Psoas muscle (tissue), 8 donors: ENCODE results near the gene CTNND2. TPM values are rescaled to one million over a fixed set of nuclear protein-coding genes. Genes with fewer than 3 reads are reported as not detected.

Experiments
- ATAC-seq, 4 donors: fragments of 200-7000 bp; cut with Tn5 transposase; one replicate each; pipeline ENCODE4 v1.9.1; 2020; ENCODE audit warnings: moderate library complexity in 3 of 4, mild to moderate bottlenecking in 2 of 4
- DNase-seq, 2 donors: peaks; one replicate each; pipeline ENCODE4 v3.0.0-alpha.2; 2020
- H3K27ac ChIP-seq: fragments of 200-600 bp; one replicate; pipeline ENCODE4 v1.8.0; 2022
- H3K27me3 ChIP-seq, 3 donors: fragments of 200-600 bp in 1 of 3; one replicate each; pipeline versions ENCODE4 v1.6.1 to v1.8.0; 2013 to 2022; ENCODE audit warnings: low read length in 2 of 3, mild to moderate bottlenecking in 2 of 3, moderate library complexity in 1 of 3; ENCODE audit not compliant: insufficient read depth in 3 of 3
- H3K36me3 ChIP-seq, 2 donors: fragments of 200-600 bp in 1 of 2; one replicate each; pipeline versions ENCODE4 v1.6.1 to v1.8.0; 2013 to 2022; ENCODE audit warnings: low read depth in 1 of 2, mild to moderate bottlenecking in 1 of 2, moderate library complexity in 1 of 2; ENCODE audit not compliant: insufficient read depth in 1 of 2
- H3K4me1 ChIP-seq: fragments of 200-600 bp; one replicate; pipeline ENCODE4 v1.8.0; 2022
- H3K4me3 ChIP-seq: fragments of 200-600 bp; one replicate; pipeline ENCODE4 v1.8.0; 2022; ENCODE audit warnings: mild to moderate bottlenecking
- H3K9me3 ChIP-seq: fragments of 200-600 bp; one replicate; pipeline ENCODE4 v1.8.0; 2022
- CTCF ChIP-seq: fragments of 200-600 bp; IDR thresholded peaks from one replicate; pipeline ENCODE4 v1.8.0; 2022; ENCODE audit warnings: antibody characterized with exemption
- WGBS, 3 donors: extraction: QIAGEN DNeasy Blood & Tissue Kit; methylation state at CpG; one replicate each; pipeline versions ENCODE4 v1.1.6 to v1.1.7; 2013; 5-methylcytosine and 5-hydroxymethylcytosine counted together
- intact Hi-C, 2 donors: fragments of 100-400 bp; cut with DNase I; formaldehyde crosslinking; loops; one replicate each; pipeline versions ENCODE4 v1.11.0 to v1.14.2; 2022
- polyA plus RNA-seq, 3 donors: library from polyadenylated mRNA; stranded (reverse); fragments of 200-250 nt; gene quantifications; one replicate each; pipeline ENCODE4 v1.2.3, GENCODE V29; 2013
- total RNA-seq, 4 donors: library from RNA; stranded (reverse); fragmentation: NEBNext Ultra II Directional in 2 of 4; extraction: Animal tissue kit (Norgen Biotek cat#: 25700) in 2 of 4; gene quantifications; one replicate each; pipeline versions ENCODE4 v1.2.1 to v1.2.4, GENCODE V29; 2021 to 2023
- donor health status: healthy with polysubstance abuse.
- donor health status: DM: no; HTN: no; CAD: no; lungs with moderate emphysema.
- donor health status: Bipolar disorder and iron deficiency.
- donor health status: healthy.
- donor health status: DM: yes; HTN: yes; CAD: no.
- donor health status: DM: no; HTN: no; CAD: no.
- donor health status: DM: no; HTN: no; CAD: no.
- donor health status: DM: yes; HTN: yes; CAD: no.

The CTNND2 gene
- total and polyA plus RNA-seq, 7 donors = 0.09 to 0.14 (median 0.13) TPM; not detected in 4

GRCh38 chr5:11520241-11520930 lies 383.9 kb downstream of the CTNND2 start:
- no peak for TF ChIP-seq CTCF
- intact Hi-C loops = no loop called here
- Histone ChIP-seq H3K4me1 (no peaks in the 10 kb centered on the region), H3K9me3 (no peaks in the 10 kb centered on the region), H3K27me3 (no peaks in the 10 kb centered on the region), H3K27ac (no peak overlapping the region), H3K4me3 (no peak overlapping the region), H3K36me3 (no peaks in the 10 kb centered on the region)
- no peak for DNase-seq
- WGBS, 3 donors = 51 to 75% (median 58%) methylated on average over 3 of the region's 3 CpGs
- no peak for ATAC-seq

- DNase-seq (no peak), ATAC-seq (no peak)
- no peak overlapping the region for H3K4me3 ChIP-seq
- H3K36me3 ChIP-seq = no peaks in the 10 kb centered on the region
- no peak for TF ChIP-seq CTCF
- no peaks in the 10 kb centered on the region for H3K4me1 ChIP-seq
- no peaks in the 10 kb centered on the region for H3K9me3 ChIP-seq
- H3K27ac ChIP-seq = no peak overlapping the region
- H3K27me3 ChIP-seq = no peaks in the 10 kb centered on the region
- intact Hi-C loops = no loop called here
- 91 to 96% (median 95%) methylated on average over 2 of the region's 2 CpGs for WGBS, 3 donors
Observed at GRCh38 chr5:11519236-11519635, 385.0 kb downstream of the CTNND2 start.

GRCh38 chr5:11518676-11519075 lies 385.6 kb downstream of the CTNND2 start:
- WGBS, 3 donors = 82 to 87% (median 86%) methylated on average over 2 of the region's 2 CpGs

GRCh38 chr5:11514705-11515432 lies 389.4 kb downstream of the CTNND2 start:
- Histone ChIP-seq H3K9me3 (no peaks in the 10 kb centered on the region), H3K36me3 (no peaks in the 10 kb centered on the region), H3K4me3 (no peak overlapping the region), H3K27me3 (no peaks in the 10 kb centered on the region), H3K4me1 (no peaks in the 10 kb centered on the region), H3K27ac (no peak overlapping the region)
- DNase-seq (no peak), ATAC-seq (no peak)
- no peak for TF ChIP-seq CTCF
- WGBS, 3 donors = 71 to 74% (median 72%) methylated on average over 11 of the region's 11 CpGs
- intact Hi-C loops = no loop called here

More at GRCh38 chr5:11518676-11519075, 385.6 kb downstream of the CTNND2 start:
- TF ChIP-seq CTCF = no peak
- DNase-seq (no peak), ATAC-seq (no peak)
- Histone ChIP-seq H3K4me1 (no peaks in the 10 kb centered on the region), H3K27ac (no peak overlapping the region), H3K4me3 (no peak overlapping the region), H3K27me3 (no peaks in the 10 kb centered on the region), H3K36me3 (no peaks in the 10 kb centered on the region), H3K9me3 (no peaks in the 10 kb centered on the region)
- intact Hi-C loops = no loop called here
